H9 (cell line): ENCODE data around the gene KRTAP10-12. TPM values are rescaled to one million over a fixed set of nuclear protein-coding genes. Genes with fewer than 3 reads are reported as not detected.

ENCODE experiments used
- DNase-seq: peaks from one replicate; pipeline ENCODE4 v3.0.0-alpha.2; 2017
- H2AFZ ChIP-seq: one replicate; pipeline ENCODE4 v1.6.1; 2013; ENCODE audit warnings: mild to moderate bottlenecking, low read length, control low read depth, moderate library complexity
- H2AK5ac ChIP-seq: 2 replicates; pipeline ENCODE4 v1.6.1; 2013; ENCODE audit warnings: low read length, control low read depth, mixed read lengths; ENCODE audit not compliant: insufficient read length
- H2BK120ac ChIP-seq: one replicate; pipeline ENCODE4 v1.6.1; 2013; ENCODE audit warnings: low read depth, mild to moderate bottlenecking, low read length, control low read depth, inconsistent platforms; ENCODE audit not compliant: poor library complexity, severe bottlenecking
- H2BK12ac ChIP-seq: 2 replicates; pipeline ENCODE4 v1.6.1; 2013; ENCODE audit warnings: low read length, control low read depth, mixed read lengths, low read depth; ENCODE audit not compliant: insufficient read length
- H2BK15ac ChIP-seq: 2 replicates; pipeline ENCODE4 v1.6.1; 2013; ENCODE audit warnings: low read depth, low read length, control low read depth
- H2BK20ac ChIP-seq: one replicate; pipeline ENCODE4 v1.6.1; 2013; ENCODE audit warnings: low read depth, mild to moderate bottlenecking, low read length, control low read depth, inconsistent platforms; ENCODE audit not compliant: poor library complexity, severe bottlenecking
- H2BK5ac ChIP-seq: 2 replicates; pipeline ENCODE4 v1.6.1; 2013; ENCODE audit warnings: low read length, control low read depth, mixed read lengths; ENCODE audit not compliant: insufficient read length
- H3K14ac ChIP-seq: 2 replicates; pipeline ENCODE4 v1.6.1; 2013; ENCODE audit warnings: low read length, control low read depth; ENCODE audit not compliant: insufficient read depth
- H3K18ac ChIP-seq: 2 replicates; pipeline ENCODE4 v1.6.1; 2013; ENCODE audit warnings: low read depth, mild to moderate bottlenecking, mixed read lengths, low read length, control low read depth; ENCODE audit not compliant: insufficient read length
- H3K23ac ChIP-seq: 2 replicates; pipeline ENCODE4 v1.6.1; 2013; ENCODE audit warnings: low read length, control low read depth, mixed read lengths, low read depth; ENCODE audit not compliant: insufficient read length
- H3K23me2 ChIP-seq: 2 replicates; pipeline ENCODE4 v1.6.1; 2013; ENCODE audit warnings: low read depth, mild to moderate bottlenecking, mixed read lengths, low read length, control low read depth; ENCODE audit not compliant: insufficient read length, poor library complexity, severe bottlenecking
- H3K27ac ChIP-seq: 2 replicates; pipeline ENCODE4 v1.5.1; 2013; ENCODE audit warnings: low read length, control low read depth, mixed read lengths, low read depth; ENCODE audit not compliant: insufficient read length
- H3K27me3 ChIP-seq: 2 replicates; pipeline ENCODE4 v1.6.1; 2013; ENCODE audit warnings: low read length, control low read depth, inconsistent platforms; ENCODE audit not compliant: insufficient read depth
- H3K4ac ChIP-seq: 2 replicates; pipeline ENCODE4 v1.6.1; 2013; ENCODE audit warnings: low read depth, mild to moderate bottlenecking, control low read depth, inconsistent platforms, low read length, moderate library complexity
- H3K4me1 ChIP-seq: 2 replicates; pipeline ENCODE4 v1.6.1; 2013; ENCODE audit warnings: low read length, control low read depth, inconsistent platforms; ENCODE audit not compliant: insufficient read depth
- H3K4me2 ChIP-seq: 2 replicates; pipeline ENCODE4 v1.6.1; 2013; ENCODE audit warnings: low read length, control low read depth, mixed read lengths; ENCODE audit not compliant: insufficient read length, insufficient read depth
- H3K56ac ChIP-seq: 2 replicates; pipeline ENCODE4 v1.6.1; 2013; ENCODE audit warnings: low read depth, mild to moderate bottlenecking, mixed read lengths, low read length, control low read depth; ENCODE audit not compliant: insufficient read length
- H3K79me1 ChIP-seq: 2 replicates; pipeline ENCODE4 v1.6.1; 2013; ENCODE audit warnings: low read depth, mild to moderate bottlenecking, moderate library complexity, low read length, control low read depth, inconsistent platforms; ENCODE audit not compliant: insufficient read depth, poor library complexity, severe bottlenecking
- H3K79me2 ChIP-seq: 2 replicates; pipeline ENCODE4 v1.6.1; 2013; ENCODE audit warnings: low read length, control low read depth, inconsistent platforms; ENCODE audit not compliant: insufficient read depth
- H3K9ac ChIP-seq: 2 replicates; pipeline ENCODE4 v1.6.1; 2013; ENCODE audit warnings: low read length, control low read depth, mixed read lengths; ENCODE audit not compliant: insufficient read length; ENCODE audit errors: extremely low read depth
- H3K9me3 ChIP-seq: one replicate; pipeline ENCODE4 v1.6.1; 2013; ENCODE audit warnings: low read depth, low read length, inconsistent platforms; ENCODE audit not compliant: control insufficient read depth
- H3T11ph ChIP-seq: one replicate; pipeline ENCODE4 v1.6.1; 2013; ENCODE audit warnings: mild to moderate bottlenecking, low read length, control low read depth, inconsistent platforms
- H4K20me1 ChIP-seq: one replicate; pipeline ENCODE4 v1.6.1; 2013; ENCODE audit not compliant: control insufficient read depth, insufficient read length, insufficient read depth
- H4K5ac ChIP-seq: 2 replicates; pipeline ENCODE4 v1.6.1; 2013; ENCODE audit warnings: low read depth, mild to moderate bottlenecking, mixed read lengths, low read length, control low read depth; ENCODE audit not compliant: insufficient read length
- H4K8ac ChIP-seq: replicated peaks from 2 replicates; pipeline ENCODE4 v1.6.1; 2013; ENCODE audit warnings: low read length, control low read depth, mixed read lengths, low read depth; ENCODE audit not compliant: insufficient read length
- H4K91ac ChIP-seq: 2 replicates; pipeline ENCODE4 v1.6.1; 2013; ENCODE audit warnings: low read depth, mild to moderate bottlenecking, moderate library complexity, mixed read lengths, low read length, control low read depth; ENCODE audit not compliant: insufficient read length
- H3K27ac Mint-ChIP-seq, 3 experiments: 2 replicates in 2 of 3; 3 replicates in 1 of 3; pipeline ENCODE4 v1.8.0; 2020 to 2021; ENCODE audit warnings: mixed read lengths in 3 of 3, mild to moderate bottlenecking in 1 of 3, moderate library complexity in 1 of 3
- H3K27me3 Mint-ChIP-seq: 2 replicates; pipeline ENCODE4 v1.8.0; 2021; ENCODE audit warnings: low read depth, mild to moderate bottlenecking, moderate library complexity, mixed read lengths
- H3K36me3 Mint-ChIP-seq, 3 experiments: 2 replicates in 2 of 3; 3 replicates in 1 of 3; pipeline ENCODE4 v1.8.0; 2020 to 2021; ENCODE audit warnings: low read depth in 3 of 3, mixed read lengths in 3 of 3; ENCODE audit not compliant: insufficient read depth in 1 of 3
- H3K4me1 Mint-ChIP-seq, 2 experiments: 2 replicates each; pipeline ENCODE4 v1.8.0; 2020; ENCODE audit warnings: mixed read lengths in 2 of 2
- H3K4me3 Mint-ChIP-seq, 2 experiments: 2 replicates in 1 of 2; 3 replicates in 1 of 2; pipeline ENCODE4 v1.8.0; 2020 to 2021; ENCODE audit warnings: mild to moderate bottlenecking in 2 of 2, mixed read lengths in 2 of 2, moderate library complexity in 1 of 2
- H3K9me3 Mint-ChIP-seq, 2 experiments: 2 replicates in 1 of 2; 3 replicates in 1 of 2; pipeline ENCODE4 v1.8.0; 2020; ENCODE audit warnings: mild to moderate bottlenecking in 2 of 2, mixed read lengths in 2 of 2, moderate library complexity in 1 of 2
- CTCF ChIP-seq: fragments of 200-600 bp; sonication (generic); conservative IDR thresholded peaks from 3 replicates; pipeline ENCODE4 v1.8.0; 2021; ENCODE audit warnings: antibody characterized with exemption, mild to moderate bottlenecking
- WGBS: extraction: QIAGEN DNeasy Blood & Tissue Kit; methylation state at CpG from one replicate; pipeline ENCODE4 v1.1.7; 2013; ENCODE audit warnings: missing lambda C conversion rate, low lambda C conversion rate, mixed read lengths; ENCODE audit not compliant: insufficient read length; ENCODE audit errors: extremely low coverage; 5-methylcytosine and 5-hydroxymethylcytosine counted together
- total RNA-seq: library from RNA; stranded (reverse); gene quantifications from 2 replicates; pipeline ENCODE4 v1.2.1, GENCODE V29; 2021

Gene KRTAP10-12
- total RNA-seq, 1 experiment from 2014 or later, result not detected

GRCh38 chr21:44650973-44651675 lies 45.8 kb upstream of the KRTAP10-12 start:
- no peak overlapping the region for H3T11ph ChIP-seq
- H3K18ac ChIP-seq, result no peak overlapping the region
- no peaks in the 10 kb centered on the region for H4K20me1 ChIP-seq
- H3K79me1 ChIP-seq, result no peaks in the 10 kb centered on the region
- TF ChIP-seq CTCF, result no peak
- no peak for DNase-seq
- WGBS, result no CpG with 5 or more reads among the region's 12 CpGs
- H3K4me1 ChIP-seq, result no peaks in the 10 kb centered on the region
- H3K4me3 Mint-ChIP-seq, result no peak overlapping the region
- H3K27ac ChIP-seq, result no peak overlapping the region
- no peak overlapping the region for H2BK20ac ChIP-seq
- peaks cover 2% of the 10 kb centered on the region for H3K23me2 ChIP-seq
- H3K9me3 ChIP-seq, result no peaks in the 10 kb centered on the region
- no peaks in the 10 kb centered on the region for H3K27me3 ChIP-seq
- no peak overlapping the region; a peak in 1 of 7 replicates for H3K27ac Mint-ChIP-seq
- H3K27me3 Mint-ChIP-seq, result peaks cover 20% of the 10 kb centered on the region
- no peak overlapping the region for H2BK5ac ChIP-seq
- H2BK12ac ChIP-seq, result no peak overlapping the region
- H3K4me2 ChIP-seq, result no peak overlapping the region
- no peak overlapping the region for H3K23ac ChIP-seq
- H3K56ac ChIP-seq, result no peak overlapping the region
- no peak overlapping the region for H2AFZ ChIP-seq
- H3K9ac ChIP-seq, result no peak overlapping the region
- H4K91ac ChIP-seq, result no peak overlapping the region
- no peak overlapping the region for H2BK120ac ChIP-seq
- H3K14ac ChIP-seq, result no peak overlapping the region; the same call in 1 of the 2 replicates
- no peak overlapping the region for H2AK5ac ChIP-seq
- H2BK15ac ChIP-seq, result no peak overlapping the region
- H3K79me2 ChIP-seq, result no peaks in the 10 kb centered on the region
- no peak overlapping the region for H4K8ac ChIP-seq
- no peak overlapping the region for H4K5ac ChIP-seq
- H3K4me1 Mint-ChIP-seq, result peaks cover 13 to 20% of the 10 kb centered on the region in 2 experiments
- peaks cover 4 to 11% of the 10 kb centered on the region in 2 experiments for H3K9me3 Mint-ChIP-seq
- H3K4ac ChIP-seq, result no peak overlapping the region
- H3K36me3 Mint-ChIP-seq, result peaks cover 5 to 6% (median 5%) of the 10 kb centered on the region in 3 experiments
